Smooth muscle cell (in vitro differentiated cells): ENCODE measurements around the gene DAZAP2. TPM values are rescaled to one million over a fixed set of nuclear protein-coding genes. Genes with fewer than 3 reads are reported as not detected.

ENCODE experiments used
- DNase-seq: peaks from one replicate; lab custom pipeline; 2025; ENCODE audit not compliant: unreplicated experiment; lab: John Stamatoyannopoulos, UW
- H2AFZ ChIP-seq: fragments of 200-600 bp; sonication (generic); 2 replicates; pipeline ENCODE4 v1.6.0; 2016; ENCODE audit warnings: antibody characterized with exemption, low read depth, mild to moderate bottlenecking
- H3F3A ChIP-seq: fragments of 200-600 bp; sonication (generic); 2 replicates; pipeline ENCODE4 v1.6.0; 2017; ENCODE audit warnings: antibody characterized with exemption, low read depth
- H3K27ac ChIP-seq: fragments of 200-600 bp; sonication (generic); 2 replicates; pipeline ENCODE4 v1.5.1; 2016; ENCODE audit warnings: low read depth, mild to moderate bottlenecking
- H3K27me3 ChIP-seq: fragments of 200-600 bp; sonication (generic); 2 replicates; pipeline ENCODE4 v1.6.1; 2016; ENCODE audit warnings: low read depth, mild to moderate bottlenecking
- H3K36me3 ChIP-seq: fragments of 200-600 bp; sonication (generic); 2 replicates; pipeline ENCODE4 v1.5.1; 2016; ENCODE audit warnings: low read depth
- H3K4me1 ChIP-seq: fragments of 200-600 bp; sonication (generic); 2 replicates; pipeline ENCODE4 v1.5.1; 2016; ENCODE audit warnings: low read depth
- H3K4me2 ChIP-seq: fragments of 200-600 bp; sonication (generic); 2 replicates; pipeline ENCODE4 v1.6.0; 2016; ENCODE audit warnings: mild to moderate bottlenecking
- H3K4me3 ChIP-seq: fragments of 200-600 bp; sonication (generic); 2 replicates; pipeline ENCODE4 v1.5.1; 2016; ENCODE audit warnings: mild to moderate bottlenecking
- H3K79me2 ChIP-seq: fragments of 200-600 bp; sonication (generic); 2 replicates; pipeline ENCODE4 v1.6.0; 2016; ENCODE audit warnings: low read depth, mild to moderate bottlenecking
- H3K9ac ChIP-seq: fragments of 200-600 bp; sonication (generic); 2 replicates; pipeline ENCODE4 v1.6.0; 2016; ENCODE audit warnings: low read depth
- H3K9me3 ChIP-seq: fragments of 200-600 bp; sonication (generic); replicated peaks from 2 replicates; pipeline ENCODE4 v1.5.1; 2016; ENCODE audit warnings: low read depth
- H4K20me1 ChIP-seq: fragments of 200-600 bp; sonication (generic); 2 replicates; pipeline ENCODE4 v1.6.0; 2016; ENCODE audit warnings: low read depth
- WGBS: methylation state at CpG from one replicate; pipeline ENCODE4 v1.1.7; 2016; ENCODE audit warnings: low lambda C conversion rate; 5-methylcytosine and 5-hydroxymethylcytosine counted together
- polyA plus RNA-seq: library from polyadenylated mRNA; unstranded; fragments of >200 nt; fragmentation: Nextera tagmentation; extraction: Ambion mirVana; gene quantifications from 2 replicates; pipeline ENCODE4 v1.2.1, GENCODE V29; 2016
- total RNA-seq: library from RNA; depleted of rRNA; stranded (reverse); fragments of >200 nt; gene quantifications from 2 replicates; pipeline ENCODE4 v1.2.3, GENCODE V29; 2014
- TF ChIP-seq, protein P1 (sequence below): fragments of 200-600 bp; sonication (generic); IDR thresholded peaks from 2 replicates; pipeline ENCODE4 v1.5.1; 2017; ENCODE audit warnings: borderline replicate concordance, mild to moderate bottlenecking, antibody characterized with exemption; ENCODE audit not compliant: insufficient read depth, poor library complexity, severe bottlenecking

Gene DAZAP2
- total and polyA plus RNA-seq, 2 experiments from 2014 or later: 166 to 208 TPM

DNA sequence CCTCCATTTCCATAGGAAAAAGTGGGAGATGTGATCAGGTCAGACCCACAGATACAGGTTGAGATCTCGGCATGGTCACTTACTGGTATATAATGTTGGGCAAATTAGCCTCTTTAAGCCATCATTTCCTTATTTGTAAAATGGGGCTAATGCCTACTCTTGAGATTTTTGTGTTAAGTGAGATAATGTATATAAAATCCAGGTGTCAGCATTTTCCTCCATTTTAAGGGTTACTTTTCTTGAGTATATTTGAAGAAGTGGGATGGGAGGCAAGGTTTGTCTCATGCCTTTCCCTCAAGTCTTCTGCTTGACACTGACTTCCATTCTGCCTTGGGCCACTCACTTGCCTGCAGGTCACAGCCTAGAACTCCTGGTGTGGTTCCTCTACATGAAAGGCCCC, 10.7 kb upstream of the DAZAP2 start:
- TF ChIP-seq, protein P1, sequence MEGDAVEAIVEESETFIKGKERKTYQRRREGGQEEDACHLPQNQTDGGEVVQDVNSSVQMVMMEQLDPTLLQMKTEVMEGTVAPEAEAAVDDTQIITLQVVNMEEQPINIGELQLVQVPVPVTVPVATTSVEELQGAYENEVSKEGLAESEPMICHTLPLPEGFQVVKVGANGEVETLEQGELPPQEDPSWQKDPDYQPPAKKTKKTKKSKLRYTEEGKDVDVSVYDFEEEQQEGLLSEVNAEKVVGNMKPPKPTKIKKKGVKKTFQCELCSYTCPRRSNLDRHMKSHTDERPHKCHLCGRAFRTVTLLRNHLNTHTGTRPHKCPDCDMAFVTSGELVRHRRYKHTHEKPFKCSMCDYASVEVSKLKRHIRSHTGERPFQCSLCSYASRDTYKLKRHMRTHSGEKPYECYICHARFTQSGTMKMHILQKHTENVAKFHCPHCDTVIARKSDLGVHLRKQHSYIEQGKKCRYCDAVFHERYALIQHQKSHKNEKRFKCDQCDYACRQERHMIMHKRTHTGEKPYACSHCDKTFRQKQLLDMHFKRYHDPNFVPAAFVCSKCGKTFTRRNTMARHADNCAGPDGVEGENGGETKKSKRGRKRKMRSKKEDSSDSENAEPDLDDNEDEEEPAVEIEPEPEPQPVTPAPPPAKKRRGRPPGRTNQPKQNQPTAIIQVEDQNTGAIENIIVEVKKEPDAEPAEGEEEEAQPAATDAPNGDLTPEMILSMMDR: no peak
- Histone ChIP-seq H3K4me2 (no peak overlapping the region), H3K4me1 (no peaks in the 10 kb centered on the region), H3K9me3 (no peaks in the 10 kb centered on the region), H3F3A (no peaks in the 10 kb centered on the region), H3K27me3 (no peaks in the 10 kb centered on the region), H4K20me1 (no peaks in the 10 kb centered on the region), H3K4me3 (no peak overlapping the region), H3K9ac (no peak overlapping the region), H3K27ac (no peak overlapping the region), H3K79me2 (no peaks in the 10 kb centered on the region), H3K36me3 (no peaks in the 10 kb centered on the region), H2AFZ (no peak overlapping the region)
- 97% methylated on average over 1 of the region's 1 CpG for WGBS
- no peak for DNase-seq

DNA sequence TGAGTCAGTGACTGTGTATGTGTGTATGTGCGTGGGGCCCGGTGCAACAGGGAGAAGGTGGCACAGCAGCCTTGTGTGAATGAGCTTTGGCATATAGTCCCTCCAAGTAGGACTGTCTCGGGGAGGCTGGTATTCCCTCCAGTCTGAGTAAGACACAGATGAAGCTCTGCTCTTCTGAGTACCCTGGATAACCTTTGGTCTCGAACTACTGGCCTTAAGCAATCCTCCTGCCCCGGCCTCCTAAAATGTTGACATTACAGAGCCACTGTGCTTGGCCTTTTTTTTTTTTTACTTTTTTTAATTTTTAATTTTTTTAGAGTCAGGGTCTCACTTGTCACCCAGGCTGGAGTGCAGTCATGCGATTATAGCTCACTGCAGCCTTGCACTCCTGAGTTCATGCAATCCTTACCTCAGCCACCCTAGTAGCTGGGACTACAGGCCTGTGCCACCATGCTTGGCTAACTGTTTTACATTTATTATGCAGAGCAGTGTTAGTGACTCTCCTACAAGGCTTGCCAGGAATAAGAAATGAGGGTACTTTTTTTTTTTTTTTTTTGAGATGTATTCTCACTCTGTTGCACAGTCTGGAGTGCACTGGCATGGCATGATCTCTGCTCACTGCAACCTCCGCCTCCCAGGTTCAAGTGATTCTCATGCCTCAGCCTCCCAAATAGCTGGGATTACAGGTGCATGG, 9.4 kb upstream of the DAZAP2 start:
- Histone ChIP-seq H3K36me3 (no peaks in the 10 kb centered on the region), H3F3A (no peaks in the 10 kb centered on the region), H3K27ac (no peak overlapping the region), H3K27me3 (no peaks in the 10 kb centered on the region), H3K9me3 (no peaks in the 10 kb centered on the region), H3K4me3 (no peak overlapping the region), H3K4me2 (no peak overlapping the region), H3K4me1 (no peaks in the 10 kb centered on the region), H2AFZ (no peak overlapping the region), H4K20me1 (no peaks in the 10 kb centered on the region), H3K79me2 (no peaks in the 10 kb centered on the region), H3K9ac (no peak overlapping the region)
- WGBS: 96% methylated on average over 7 of the region's 7 CpGs
- TF ChIP-seq, protein P1: no peak
- DNase-seq: no peak

DNA sequence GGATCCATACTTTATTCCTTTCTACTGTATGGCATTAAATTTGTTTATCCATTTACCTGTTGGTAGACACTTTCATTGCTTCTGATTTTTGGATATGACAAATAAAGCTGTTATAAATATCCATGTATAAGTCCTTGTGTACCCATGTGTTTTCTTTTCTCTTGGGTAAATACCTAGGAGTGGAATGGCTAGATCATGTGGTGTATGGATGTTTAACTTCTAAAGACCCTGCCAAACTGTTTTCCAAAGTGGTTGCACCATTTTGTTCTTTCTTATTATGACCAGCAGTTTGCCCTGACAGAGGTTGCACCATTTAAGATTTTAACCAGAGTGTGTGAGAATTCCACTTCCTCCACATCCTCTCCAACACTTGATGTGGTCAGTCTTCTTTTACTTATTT, 6.0 kb upstream of the DAZAP2 start:
- Histone ChIP-seq H3K4me3 (no peak overlapping the region), H3K4me1 (no peaks in the 10 kb centered on the region), H3K9me3 (no peaks in the 10 kb centered on the region), H4K20me1 (no peaks in the 10 kb centered on the region), H3K27ac (no peak overlapping the region), H3K9ac (no peak overlapping the region), H3K4me2 (no peak overlapping the region), H2AFZ (no peak overlapping the region), H3K27me3 (no peaks in the 10 kb centered on the region), H3F3A (no peaks in the 10 kb centered on the region), H3K79me2 (no peaks in the 10 kb centered on the region), H3K36me3 (no peaks in the 10 kb centered on the region)
- TF ChIP-seq, protein P1: no peak
- no peak for DNase-seq

DNA sequence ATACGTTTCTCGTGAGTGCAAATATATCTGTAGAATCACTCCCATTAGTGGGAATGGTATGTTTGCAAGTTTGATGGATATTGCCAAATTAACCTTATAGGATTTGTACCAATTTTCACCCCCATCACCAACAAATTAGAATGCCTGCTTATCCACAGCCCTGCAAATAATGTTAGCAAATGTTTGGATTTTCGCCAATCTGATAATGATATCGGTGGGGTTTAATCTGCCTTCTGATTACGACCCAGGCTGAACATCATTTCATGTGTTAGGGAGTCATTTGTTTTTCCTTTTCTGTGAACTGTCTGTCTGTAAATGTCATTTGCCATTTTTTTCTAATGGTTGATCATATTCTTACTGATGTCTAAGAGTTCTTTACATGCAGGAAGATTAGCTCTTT, 4.1 kb upstream of the DAZAP2 start:
- Histone ChIP-seq H2AFZ (no peak overlapping the region), H3K4me1 (peaks cover 5% of the 10 kb centered on the region), H3K4me3 (no peak overlapping the region), H4K20me1 (no peaks in the 10 kb centered on the region), H3K9me3 (no peaks in the 10 kb centered on the region), H3K9ac (no peak overlapping the region), H3K4me2 (no peak overlapping the region), H3K36me3 (no peaks in the 10 kb centered on the region), H3K27me3 (no peaks in the 10 kb centered on the region), H3K79me2 (peaks cover 3% of the 10 kb centered on the region), H3F3A (no peaks in the 10 kb centered on the region), H3K27ac (no peak overlapping the region)
- TF ChIP-seq, protein P1: no peak
- no peak for DNase-seq
- WGBS: 93% methylated on average over 5 of the region's 5 CpGs
